K562 (cell line): ENCODE results near the gene PTK7. TPM values are rescaled to one million over a fixed set of nuclear protein-coding genes. Genes with fewer than 3 reads are reported as not detected.

Source experiments
- ATAC-seq: fragments of 200-7000 bp; cut with Tn5 transposase; 3 replicates; pipeline ENCODE4 v1.9.1; 2020; ENCODE audit warnings: moderate library complexity
- BruUV-seq: library from RNA; stranded (reverse); fragments of 400-500 nt; replicated peaks from 2 replicates; lab custom pipeline; 2021; lab: Mats Ljungman, UMichigan
- CTCF ChIA-PET: fragments of 300-600 bp; formaldehyde crosslinking; extraction: SDS; loops from one replicate; lab custom pipeline; 2021; ENCODE audit warnings: low intra/inter-chr PET ratio; lab: Yijun Ruan, JAX
- POLR2A ChIA-PET: fragments of 300-600, 350-650 bp; sonication (Branson Sonifier 250); formaldehyde crosslinking; extraction: SDS; loops from one replicate; lab custom pipeline; 2021; ENCODE audit warnings: antibody characterized with exemption, inconsistent platforms; lab: Yijun Ruan, JAX
- DNase-seq, 4 experiments: peaks; one replicate each; pipeline versions ENCODE4 v3.0.0 to v3.0.0-alpha.2; 2011 to 2018; ENCODE audit warnings: low spot score in 3 of 4, mixed read lengths in 3 of 4; ENCODE audit errors: extremely low read depth in 1 of 4
- FAIRE-seq: peaks from 2 replicates; lab custom pipeline; 2011; peaks lifted over from hg19 to GRCh38; lab: Jason Lieb, UNC
- H2AFZ ChIP-seq: 2 replicates; pipeline ENCODE4 v1.6.0; 2011; ENCODE audit warnings: low read depth, low read length, control low read depth, inconsistent platforms
- H3K27ac ChIP-seq: fragments of 200-600 bp; 3 replicates; pipeline ENCODE4 v1.8.0; 2011; ENCODE audit warnings: low read depth, mild to moderate bottlenecking, control low read depth, inconsistent platforms, low read length, moderate library complexity, mixed read lengths; ENCODE audit errors: extremely low read depth
- H3K27me3 ChIP-seq, 2 experiments: fragments of 300-600 bp in 1 of 2; 2 replicates in 1 of 2; 3 replicates in 1 of 2; pipeline versions ENCODE4 v1.6.0 to v1.8.0; 2011; ENCODE audit warnings: inconsistent platforms in 2 of 2, low read length in 2 of 2, mild to moderate bottlenecking in 1 of 2, mixed read lengths in 1 of 2, moderate library complexity in 1 of 2; ENCODE audit not compliant: control insufficient read depth in 2 of 2, insufficient read depth in 2 of 2
- H3K36me3 ChIP-seq: fragments of 300-600 bp; 3 replicates; pipeline ENCODE4 v1.8.0; 2011; ENCODE audit warnings: mild to moderate bottlenecking, low read length, inconsistent platforms; ENCODE audit not compliant: control insufficient read depth, insufficient read depth
- H3K4me1 ChIP-seq, 2 experiments: fragments of 200-600 bp in 1 of 2; replicated peaks in 1 of 2; 2 replicates in 1 of 2; 3 replicates in 1 of 2; pipeline versions ENCODE4 v1.5.1 to v1.8.0; 2011; ENCODE audit warnings: inconsistent platforms in 2 of 2, low read length in 2 of 2, mild to moderate bottlenecking in 1 of 2, mixed read lengths in 1 of 2, moderate library complexity in 1 of 2; ENCODE audit not compliant: control insufficient read depth in 2 of 2, insufficient read depth in 2 of 2
- H3K4me2 ChIP-seq: 2 replicates; pipeline ENCODE4 v1.6.1; 2011; ENCODE audit warnings: low read length, control low read depth, inconsistent platforms, mixed read lengths; ENCODE audit not compliant: insufficient read depth
- H3K4me3 ChIP-seq: fragments of 200-600 bp; sonication (generic), shearing (Covaris generic); 2 replicates; pipeline ENCODE4 v1.5.1; 2016; ENCODE audit warnings: control low read depth, inconsistent platforms
- H3K79me2 ChIP-seq: fragments of 200-600 bp; 3 replicates; pipeline ENCODE4 v1.8.0; 2011; ENCODE audit warnings: low read length, inconsistent platforms; ENCODE audit not compliant: control insufficient read depth, insufficient read depth
- H3K9ac ChIP-seq, 2 experiments: 2 replicates each; pipeline versions ENCODE4 v1.6.0 to v1.6.1; 2011; ENCODE audit warnings: low read depth in 2 of 2, low read length in 2 of 2, control low read depth in 1 of 2, inconsistent platforms in 1 of 2, mild to moderate bottlenecking in 1 of 2, mixed read lengths in 1 of 2; ENCODE audit not compliant: insufficient read depth in 1 of 2
- H3K9me1 ChIP-seq: one replicate; pipeline ENCODE4 v1.6.0; 2011; ENCODE audit warnings: inconsistent platforms, mild to moderate bottlenecking, low read length, moderate library complexity; ENCODE audit not compliant: control insufficient read depth, insufficient read depth
- H3K9me3 ChIP-seq: replicated peaks from 2 replicates; pipeline ENCODE4 v1.5.1; 2011; ENCODE audit warnings: low read depth, low read length, inconsistent platforms; ENCODE audit not compliant: control insufficient read depth, insufficient read depth
- H4K20me1 ChIP-seq: replicated peaks from 2 replicates; pipeline ENCODE4 v1.6.1; 2011; ENCODE audit warnings: low read length, inconsistent platforms, mixed read lengths; ENCODE audit not compliant: control insufficient read depth, insufficient read depth
- BRD9 ChIP-seq: fragments of 450-650 bp; IDR thresholded peaks from 2 replicates; pipeline ENCODE4 v1.6.1; 2018; ENCODE audit warnings: low read depth; ENCODE audit not compliant: partially characterized antibody
- CHD2 ChIP-seq: IDR thresholded peaks from 2 replicates; pipeline ENCODE4 v1.6.1; 2011; ENCODE audit warnings: low read depth, low read length
- DPF2 ChIP-seq: fragments of 450-650 bp; IDR thresholded peaks from 2 replicates; pipeline ENCODE4 v1.6.1; 2016
- HDAC8 ChIP-seq: fragments of 450-650 bp; IDR thresholded peaks from 2 replicates; pipeline ENCODE4 v1.6.1; 2016; ENCODE audit warnings: mild to moderate bottlenecking, missing genetic modification characterization, moderate library complexity, missing compliant biosample characterization
- MCM7 ChIP-seq, 2 experiments: fragments of 450-650 bp; IDR thresholded peaks; 2 replicates each; pipeline ENCODE4 v1.6.1; 2016 to 2018
- SMAD4 ChIP-seq: fragments of 250-450 bp; sonication (Bioruptor Pico); conservative IDR thresholded peaks from 2 replicates; pipeline ENCODE4 v1.8.0; 2021; ENCODE audit warnings: inconsistent platforms, mild to moderate bottlenecking, moderate library complexity
- SMARCA5 ChIP-seq: fragments of 450-650 bp; IDR thresholded peaks from 2 replicates; pipeline ENCODE4 v1.6.1; 2016
- TEAD1 ChIP-seq, 2 experiments: fragments of 450-650 bp in 1 of 2; sonication (generic) in 1 of 2; formaldehyde crosslinking; IDR thresholded peaks; 2 replicates each; pipeline versions ENCODE4 v1.4.0 to v1.8.0; 2020 to 2022; ENCODE audit warnings: mild to moderate bottlenecking in 2 of 2, missing genetic modification reagents in 1 of 2
- ZBTB49 ChIP-seq: sonication (generic); formaldehyde crosslinking; IDR thresholded peaks from 2 replicates; pipeline ENCODE4 v1.8.0; 2022; ENCODE audit warnings: missing genetic modification reagents, mild to moderate bottlenecking, borderline replicate concordance
- ZFX ChIP-seq: sonication (generic); formaldehyde crosslinking; IDR thresholded peaks from 2 replicates; pipeline ENCODE4 v1.8.0; 2022; ENCODE audit warnings: mild to moderate bottlenecking, missing genetic modification reagents, moderate library complexity
- ZNF318 ChIP-seq, 2 experiments: fragments of 450-650 bp; IDR thresholded peaks; 2 replicates each; pipeline ENCODE4 v1.6.1; 2016; ENCODE audit warnings: mild to moderate bottlenecking in 2 of 2, borderline replicate concordance in 1 of 2, low read depth in 1 of 2, moderate library complexity in 1 of 2
- ZNF766 ChIP-seq: fragments of 200-800 bp; sonication (Bioruptor generic); conservative IDR thresholded peaks from 2 replicates; pipeline ENCODE4 v1.6.1; 2016; ENCODE audit warnings: missing genetic modification characterization, missing compliant biosample characterization
- WGBS: fragments of 100-300 bp; shearing (Covaris generic); methylation state at CpG from one replicate; pipeline ENCODE4 v1.1.6; 2016; ENCODE audit warnings: low coverage, mixed read lengths; ENCODE audit not compliant: insufficient coverage; ENCODE audit errors: missing lambda C conversion rate; 5-methylcytosine and 5-hydroxymethylcytosine counted together
- in situ Hi-C: fragments of 300-500 bp; cut with MboI; formaldehyde crosslinking; loops from 4 replicates; pipeline ENCODE4 v1.15.0; 2018; ENCODE audit warnings: inconsistent platforms, mixed read lengths
- intact Hi-C: fragments of 100-400 bp; cut with micrococcal nuclease; formaldehyde crosslinking; loops from 2 replicates; pipeline ENCODE4 v1.14.2; 2022
- polyA plus RNA-seq, 8 experiments: library from polyadenylated mRNA; depleted of rRNA in 4 of 8; stranded (reverse) in 5 of 8; unstranded in 3 of 8; fragments of >200 nt; fragmentation: Nextera tagmentation in 2 of 8; fragmentation: Illumina TruSeq in 1 of 8; extraction: Ambion mirVana in 2 of 8; extraction: Trizol in 1 of 8; gene quantifications; 2 replicates each; pipeline versions ENCODE4 v1.2.1 to v1.2.3, GENCODE V29; 2011 to 2014; ENCODE audit warnings: inconsistent platforms in 1 of 8, missing spikeins in 1 of 8
- total RNA-seq, 7 experiments: library from RNA; depleted of rRNA in 6 of 7; stranded (reverse); fragments of >200 nt in 6 of 7; fragmentation: Illumina TruSeq in 2 of 7; extraction: Trizol in 2 of 7; gene quantifications; 2 replicates each; pipeline versions ENCODE4 v1.2.1 to v1.2.3, GENCODE V29; 2011 to 2021; ENCODE audit warnings: low replicate concordance in 1 of 7

PTK7 gene
- total and polyA plus RNA-seq, 9 of the 15 experiments (the other 6 are each of a cell fraction or from before 2014, with no cell fraction given), result 0.20 to 6.8 (median 4.2) TPM

GRCh38 chr6:43060034-43060754 lies 15.9 kb upstream of the PTK7 start:
- peak overlapping the region; percentile 70 to 97 for H3K9ac ChIP-seq
- ATAC-seq (peak; percentile 24), DNase-seq (peak; percentile 39 to 66 (median 56)), FAIRE-seq (no peak)
- peaks cover 21% of the 10 kb centered on the region for H3K79me2 ChIP-seq
- H3K4me3 ChIP-seq, result peak overlapping the region; percentile 88
- no peaks in the 10 kb centered on the region for H3K9me1 ChIP-seq
- in situ Hi-C loops, result no loop called here
- H3K4me2 ChIP-seq, result peak overlapping the region; percentile 96
- H4K20me1 ChIP-seq, result no peaks in the 10 kb centered on the region
- no peaks in the 10 kb centered on the region for H3K9me3 ChIP-seq
- CTCF ChIA-PET, result no interaction called here
- peaks cover 15 to 17% of the 10 kb centered on the region in 2 experiments for H3K4me1 ChIP-seq
- no peaks in the 10 kb centered on the region for H3K27me3 ChIP-seq
- WGBS, result 14% methylated on average over 15 of the region's 15 CpGs
- peak overlapping the region; percentile 98 for H2AFZ ChIP-seq
- peak overlapping the region; percentile 96 for H3K27ac ChIP-seq
- POLR2A ChIA-PET, result interaction anchor here (0.6 to 2.4 kb wide), 8 partner anchors 9 to 160 kb away, joined by 3 to 10 read pairs (median 4); partner anchors contain the start of genes PPP2R5D and PTK7
- BruUV-seq, result no TSS peak
- H3K36me3 ChIP-seq, result peaks cover 35% of the 10 kb centered on the region
- intact Hi-C loops, result no loop called here
- no peak for TF ChIP-seq SMAD4
- no peak for TF ChIP-seq MCM7 (IDR thresholded peaks at IDR 0.05)
- TF ChIP-seq ZFX (CRISPR knock-in tag), result peak; percentile 48
- TF ChIP-seq BRD9, result peak; percentile 75
- no peak for TF ChIP-seq TEAD1 (CRISPR knock-in tag; IDR thresholded peaks at IDR 0.05)
- TF ChIP-seq ZBTB49 (CRISPR knock-in tag), result no peak
- no peak for TF ChIP-seq ZNF766 (CRISPR knock-in tag)
- TF ChIP-seq SMARCA5, result 0 out of 2 replicates have a peak, but pooled peaks have one; percentile 62
- 0 out of 2 replicates have a peak, but pooled peaks have one; percentile 9 for TF ChIP-seq DPF2
- no peak for TF ChIP-seq CHD2
- no peak for TF ChIP-seq ZNF318 (IDR thresholded peaks at IDR 0.05; ENCODE audit: borderline replicate concordance in 1 of 2, low read depth in 1 of 2)
- no peak for TF ChIP-seq HDAC8 (tag)
